ENCODE measurements around the gene DCUN1D1. TPM values are rescaled to one million over a fixed set of nuclear protein-coding genes. Genes with fewer than 3 reads are reported as not detected.

Gene DCUN1D1
- total and polyA plus RNA-seq, 8 donors = 37.4 to 47.4 (median 41.0) TPM

- ATAC-seq (no peak), DNase-seq (no peak)
- H3K27me3 ChIP-seq = no peaks in the 10 kb centered on the region
- no peak overlapping the region for H3K4me3 ChIP-seq
- H3K9me3 ChIP-seq = no peaks in the 10 kb centered on the region
- H3K36me3 ChIP-seq = no peaks in the 10 kb centered on the region
- no peak for TF ChIP-seq CTCF (IDR thresholded peaks at IDR 0.05)
- H3K27ac ChIP-seq = no peak overlapping the region
- intact Hi-C loops (cut with DNase I) = no loop called here
- H3K4me1 ChIP-seq = peaks cover 0 to 9% of the 10 kb centered on the region in 2 donors
These were observed 5.7 kb upstream of the DCUN1D1 start for GRCh38 chr3:182986021-182986420.

DNA sequence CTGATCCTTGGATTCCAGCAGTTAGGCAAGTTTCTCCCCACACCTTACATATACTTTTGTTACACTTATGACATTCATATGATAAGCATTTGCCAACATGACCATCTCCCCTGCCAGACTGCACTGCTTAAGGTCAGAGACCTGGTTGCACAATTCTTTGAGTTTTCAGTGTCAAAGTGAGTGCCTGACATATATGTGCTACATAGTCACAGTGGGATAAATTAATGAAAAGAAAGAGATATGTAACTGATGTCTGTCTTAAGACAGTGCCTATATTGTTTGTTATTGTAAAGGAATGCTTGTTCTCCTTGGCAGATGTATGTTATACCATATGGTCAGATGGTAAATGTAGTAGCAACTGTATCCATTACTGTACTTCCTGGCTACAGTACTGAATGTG is 3.5 kb upstream of the DCUN1D1 start:
- Histone ChIP-seq H3K4me3 (no peak overlapping the region), H3K27me3 (no peaks in the 10 kb centered on the region), H3K4me1 (peaks cover 4 to 20% of the 10 kb centered on the region in 2 donors), H3K27ac (no peak overlapping the region), H3K36me3 (no peaks in the 10 kb centered on the region), H3K9me3 (no peaks in the 10 kb centered on the region)
- no peak for TF ChIP-seq CTCF (IDR thresholded peaks at IDR 0.05)
- intact Hi-C loops (cut with DNase I) = no loop called here
- peak in 2 of 4 donors; percentile 45 to 53 for DNase-seq
- no peak for ATAC-seq

DNA sequence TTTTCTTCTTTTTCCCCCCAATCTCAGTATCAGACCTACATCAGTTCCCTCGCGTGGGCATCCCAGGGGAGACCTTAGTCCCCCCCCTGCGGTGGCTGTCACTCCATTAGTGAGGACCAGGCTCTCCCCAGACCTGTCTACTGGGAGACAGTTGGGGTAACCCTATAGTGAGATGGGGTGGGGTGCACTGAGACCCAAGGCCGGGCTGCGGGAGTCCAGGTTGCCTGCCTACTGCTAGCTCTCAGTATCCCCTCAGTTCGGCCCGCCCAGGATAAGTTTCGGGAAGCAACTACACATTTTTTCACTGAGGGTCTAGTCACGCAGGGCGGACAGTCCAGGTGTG is 671 bp upstream of the DCUN1D1 start:
- no peak for TF ChIP-seq CTCF (IDR thresholded peaks at IDR 0.05)
- peak overlapping the region in 1 of 2 donors; percentile 93 for H3K27ac ChIP-seq
- intact Hi-C loops (cut with DNase I) = no loop called here

GRCh38 chr3:182979674-182980191 is 605 bp downstream of the DCUN1D1 start:
- intact Hi-C loops (cut with DNase I) = no loop called here
- Histone ChIP-seq H3K36me3 (no peaks in the 10 kb centered on the region), H3K9me3 (no peaks in the 10 kb centered on the region), H3K27ac (peak overlapping the region; percentile 83 to 93), H3K27me3 (no peaks in the 10 kb centered on the region), H3K4me1 (peaks cover 13 to 29% of the 10 kb centered on the region in 2 donors), H3K4me3 (peak overlapping the region; percentile 83 to 87)
- no peak for TF ChIP-seq CTCF (IDR thresholded peaks at IDR 0.05)
- peak in 2 of 4 donors; percentile 30 to 38 for DNase-seq
- peak; percentile 51 for ATAC-seq

More for the DNA sequence above, 671 bp upstream of the DCUN1D1 start:
- DNase-seq (no peak), ATAC-seq (no peak)
- Histone ChIP-seq H3K36me3 (no peaks in the 10 kb centered on the region), H3K4me1 (peaks cover 13 to 29% of the 10 kb centered on the region in 2 donors), H3K27me3 (no peaks in the 10 kb centered on the region), H3K9me3 (no peaks in the 10 kb centered on the region), H3K4me3 (peak overlapping the region; percentile 83 to 87)

GRCh38 chr3:182979103-182979673 is 1.1 kb downstream of the DCUN1D1 start:
- H3K36me3 ChIP-seq = no peaks in the 10 kb centered on the region
- TF ChIP-seq CTCF (IDR thresholded peaks at IDR 0.05) = no peak
- peak; percentile 35 for ATAC-seq
- no peaks in the 10 kb centered on the region for H3K9me3 ChIP-seq
- H3K4me1 ChIP-seq = peaks cover 13 to 29% of the 10 kb centered on the region in 2 donors
- intact Hi-C loops (cut with DNase I) = no loop called here
- peak overlapping the region; percentile 83 to 87 for H3K4me3 ChIP-seq
- peak overlapping the region; percentile 83 to 93 for H3K27ac ChIP-seq
- no peak for DNase-seq
- no peaks in the 10 kb centered on the region for H3K27me3 ChIP-seq

Data from left lung (tissue), 10 donors.